A673 (cell line): ENCODE measurements around the gene RNF151.

Experiments
- EZH2 ChIP-seq: fragments of 200-600 bp; sonication (generic); IDR thresholded peaks from 2 replicates; pipeline ENCODE4 v1.6.1; 2017; ENCODE audit warnings: borderline replicate concordance, low read depth, mild to moderate bottlenecking, mixed read lengths, antibody characterized with exemption, low read length; ENCODE audit not compliant: poor library complexity, severe bottlenecking
- TF ChIP-seq, protein P1 (sequence below): fragments of 300-800, 200-600 bp; sonication (generic); conservative IDR thresholded peaks from 2 replicates; pipeline ENCODE4 v1.5.1; 2017; ENCODE audit warnings: low read depth, mild to moderate bottlenecking, antibody characterized with exemption, low read length, moderate library complexity, mixed read lengths

DNA sequence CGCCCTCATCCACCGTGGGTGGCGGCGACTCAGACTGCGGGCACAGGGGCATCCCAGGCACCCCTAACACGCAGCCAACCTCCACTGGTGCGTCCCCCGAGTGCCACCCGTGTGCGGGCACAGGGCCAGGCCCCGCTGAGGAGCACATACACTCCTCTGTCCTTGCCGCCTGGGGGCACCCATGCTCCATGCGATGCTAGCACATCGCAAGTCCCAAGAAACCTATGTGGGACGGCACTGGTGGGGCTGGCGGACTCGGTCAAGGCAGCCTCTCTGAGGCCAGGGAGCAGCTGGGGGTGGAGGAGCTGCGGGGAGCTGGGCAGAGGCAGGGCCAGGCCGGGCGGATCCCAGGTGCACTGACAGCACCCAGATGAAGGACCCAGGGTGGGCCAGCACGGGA is 39.0 kb downstream of the RNF151 start:
- TF ChIP-seq, protein P1, sequence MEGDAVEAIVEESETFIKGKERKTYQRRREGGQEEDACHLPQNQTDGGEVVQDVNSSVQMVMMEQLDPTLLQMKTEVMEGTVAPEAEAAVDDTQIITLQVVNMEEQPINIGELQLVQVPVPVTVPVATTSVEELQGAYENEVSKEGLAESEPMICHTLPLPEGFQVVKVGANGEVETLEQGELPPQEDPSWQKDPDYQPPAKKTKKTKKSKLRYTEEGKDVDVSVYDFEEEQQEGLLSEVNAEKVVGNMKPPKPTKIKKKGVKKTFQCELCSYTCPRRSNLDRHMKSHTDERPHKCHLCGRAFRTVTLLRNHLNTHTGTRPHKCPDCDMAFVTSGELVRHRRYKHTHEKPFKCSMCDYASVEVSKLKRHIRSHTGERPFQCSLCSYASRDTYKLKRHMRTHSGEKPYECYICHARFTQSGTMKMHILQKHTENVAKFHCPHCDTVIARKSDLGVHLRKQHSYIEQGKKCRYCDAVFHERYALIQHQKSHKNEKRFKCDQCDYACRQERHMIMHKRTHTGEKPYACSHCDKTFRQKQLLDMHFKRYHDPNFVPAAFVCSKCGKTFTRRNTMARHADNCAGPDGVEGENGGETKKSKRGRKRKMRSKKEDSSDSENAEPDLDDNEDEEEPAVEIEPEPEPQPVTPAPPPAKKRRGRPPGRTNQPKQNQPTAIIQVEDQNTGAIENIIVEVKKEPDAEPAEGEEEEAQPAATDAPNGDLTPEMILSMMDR = peak; percentile 71
- no peak for TF ChIP-seq EZH2
